Head of caudate nucleus (tissue), 42 donors: ENCODE results near the gene ELK3.

Experiments
- DNase-seq, 42 donors: peaks; one replicate each; pipeline versions ENCODE4 v3.0.0 to v3.0.0-alpha.2; 2020 to 2021; ENCODE audit warnings: mixed read lengths in 7 of 42
- intact Hi-C: fragments of 100-400 bp; cut with DNase I; formaldehyde crosslinking; loops from one replicate; pipeline ENCODE4 v1.15.0; 2022

Gene ELK3

DNA sequence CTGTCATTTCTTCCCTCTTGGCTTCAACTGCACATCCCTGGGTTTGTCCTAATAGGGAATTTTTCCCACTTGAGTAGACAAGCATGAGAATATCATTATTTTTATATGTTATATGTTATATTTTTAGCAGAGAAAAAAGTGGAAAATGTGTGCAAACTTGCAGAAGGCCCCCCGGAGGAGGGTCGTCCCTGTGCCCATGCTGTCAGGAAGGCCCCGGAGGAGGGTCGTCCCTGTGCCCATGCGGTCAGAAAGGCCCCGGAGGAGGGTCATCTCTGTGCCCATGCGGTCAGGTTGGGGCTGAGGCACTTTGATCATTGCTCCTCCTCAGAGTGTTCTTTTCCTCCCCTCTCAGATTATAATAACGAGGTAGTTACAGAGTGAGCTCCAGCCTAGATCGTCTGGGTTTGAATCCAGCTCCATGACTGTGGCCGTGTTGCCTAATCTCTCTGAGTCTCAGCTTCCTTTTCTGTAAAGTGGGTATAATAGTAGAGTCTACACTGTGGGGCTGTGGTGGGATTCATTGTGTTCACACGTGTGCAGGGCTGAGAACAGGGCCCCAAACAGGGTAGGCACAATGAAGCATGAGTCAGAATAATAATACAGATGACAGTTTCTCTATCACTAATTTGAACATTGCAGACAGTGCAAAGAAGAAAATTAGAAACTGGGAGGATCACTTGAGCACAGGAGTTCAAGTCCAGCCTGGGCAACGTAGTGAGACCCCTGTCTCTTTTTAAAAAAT, 33.4 kb downstream of the ELK3 start:
- intact Hi-C loops, result no loop called here
- no peak for DNase-seq

GRCh38 chr12:96228566-96229248, 34.5 kb downstream of the ELK3 start:
- intact Hi-C loops, result no loop called here
- no peak for DNase-seq

DNA sequence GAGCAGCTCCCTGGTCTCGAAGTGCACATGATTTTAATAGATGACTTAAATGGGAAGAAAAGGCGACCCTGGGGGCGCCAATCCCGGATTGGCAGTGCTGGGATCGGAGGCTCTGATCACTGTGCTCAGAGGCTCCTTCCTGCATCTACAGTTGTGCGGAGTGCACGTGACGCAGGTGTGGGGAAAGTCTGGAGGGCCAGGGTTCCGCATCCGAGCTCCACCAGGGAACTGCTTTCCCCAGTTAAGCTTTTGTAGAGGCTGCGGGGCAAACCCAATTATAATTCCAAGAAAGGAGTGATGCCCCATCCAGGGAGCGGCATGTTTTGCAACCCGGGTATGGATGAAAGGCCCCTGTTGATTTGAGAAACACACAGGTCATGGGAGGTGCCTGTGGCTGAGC, 36.5 kb downstream of the ELK3 start:
- no peak for DNase-seq
- intact Hi-C loops, result no loop called here

DNA sequence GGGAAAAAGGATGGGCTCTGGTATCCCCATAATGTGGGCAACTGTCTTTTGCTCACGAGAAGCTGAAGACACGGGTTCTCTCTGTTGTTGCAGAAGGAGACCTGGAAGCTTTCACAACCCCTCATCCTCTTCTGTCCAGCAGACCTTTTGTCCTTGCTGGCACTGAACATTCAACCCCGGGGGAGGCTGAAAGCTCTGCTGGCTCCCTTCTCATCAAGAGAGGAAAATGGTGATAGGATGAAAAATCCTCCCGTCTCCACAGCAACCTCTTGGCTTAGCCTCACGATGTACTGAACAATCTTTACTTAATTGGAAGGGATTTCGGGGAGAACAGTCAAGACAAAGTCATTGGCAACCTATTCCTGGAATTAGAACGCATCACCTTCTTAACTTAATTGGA, 39.0 kb downstream of the ELK3 start:
- DNase-seq, result peak in 8 of 42 donors; percentile 41 to 77 (median 50)
- intact Hi-C loops, result no loop called here

- intact Hi-C loops, result loop anchor here (2.0 kb wide), 1 partner anchor 167 kb away; the partner anchor contains the start of gene CDK17
- peak; percentile 74 to 96 (median 90) for DNase-seq
These were observed 39.8 kb downstream of the ELK3 start for GRCh38 chr12:96233939-96234461.

- intact Hi-C loops, result loop anchor here (2.0 kb wide), 1 partner anchor 166 kb away; the partner anchor contains the start of gene CDK17
- DNase-seq, result no peak
These were observed 40.7 kb downstream of the ELK3 start for GRCh38 chr12:96234591-96235483.

DNA sequence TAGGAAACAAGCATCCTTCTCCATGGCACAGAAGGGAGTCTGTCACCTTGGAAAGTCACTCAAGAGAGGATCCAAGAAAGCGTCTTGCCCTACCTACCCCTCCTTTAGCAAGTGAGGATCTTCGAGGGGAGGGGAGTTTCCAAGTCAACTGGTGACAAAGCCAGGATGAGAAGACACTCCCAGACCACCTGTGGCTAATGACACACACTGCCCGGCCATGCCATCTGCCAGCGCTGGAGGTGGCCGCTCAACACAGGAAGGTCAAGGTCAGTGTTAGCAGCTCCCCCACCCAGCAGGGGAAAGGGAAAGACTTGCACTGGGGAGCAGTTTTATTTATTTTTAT, 41.3 kb downstream of the ELK3 start:
- intact Hi-C loops, result loop anchor here (2.0 kb wide), 1 partner anchor 165 kb away; the partner anchor contains the start of gene CDK17
- no peak for DNase-seq

DNA sequence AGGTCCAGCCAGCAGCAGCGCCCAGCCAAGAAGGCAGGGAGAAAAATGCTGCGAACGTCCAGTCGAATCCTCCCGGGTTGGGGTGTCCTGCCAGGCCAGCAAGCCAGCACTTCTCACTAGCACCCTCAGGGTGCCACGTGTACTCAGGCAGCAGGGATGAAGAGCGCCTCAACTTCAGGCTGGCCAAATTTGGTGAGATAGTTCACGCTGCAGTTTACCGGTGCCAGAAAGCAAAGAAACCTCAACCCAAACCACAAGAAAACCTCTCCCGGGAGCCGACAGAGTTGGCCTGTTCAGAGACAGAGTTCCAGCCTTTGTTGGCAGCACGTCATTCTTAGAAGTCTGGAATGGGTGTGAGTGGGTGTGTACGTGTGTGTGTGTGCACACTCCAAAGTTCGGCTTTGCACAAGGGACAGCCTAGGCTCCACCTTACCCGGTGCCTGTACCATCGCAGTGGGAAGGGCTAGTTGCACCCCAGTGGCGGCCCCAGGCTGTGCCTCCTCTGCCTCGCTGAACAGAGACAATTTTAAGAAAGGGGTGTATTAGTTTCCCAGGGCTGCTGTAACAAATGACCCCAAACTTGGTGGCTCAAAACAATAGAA, 42.1 kb downstream of the ELK3 start:
- no peak for DNase-seq
- intact Hi-C loops, result no loop called here

DNA sequence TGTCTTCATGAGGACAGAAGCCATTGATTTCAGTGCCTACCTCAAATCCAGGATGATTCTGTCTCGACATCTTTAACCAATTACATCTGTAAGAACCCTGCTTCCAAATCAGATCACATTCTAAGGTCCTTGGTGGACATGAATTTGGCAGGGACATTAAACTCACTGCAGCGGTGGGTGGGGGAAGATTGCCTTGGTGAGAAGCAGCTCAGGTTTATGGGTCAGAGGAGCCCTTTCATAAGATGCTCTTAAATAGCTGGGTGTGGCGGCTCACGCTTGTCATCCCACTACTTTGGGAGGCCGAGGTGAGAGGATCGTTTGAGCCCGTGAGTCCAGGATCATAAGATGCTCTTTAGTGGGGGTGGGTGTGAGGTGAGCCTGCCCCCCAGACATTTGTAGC, 42.9 kb downstream of the ELK3 start:
- no peak for DNase-seq
- intact Hi-C loops, result no loop called here

DNA sequence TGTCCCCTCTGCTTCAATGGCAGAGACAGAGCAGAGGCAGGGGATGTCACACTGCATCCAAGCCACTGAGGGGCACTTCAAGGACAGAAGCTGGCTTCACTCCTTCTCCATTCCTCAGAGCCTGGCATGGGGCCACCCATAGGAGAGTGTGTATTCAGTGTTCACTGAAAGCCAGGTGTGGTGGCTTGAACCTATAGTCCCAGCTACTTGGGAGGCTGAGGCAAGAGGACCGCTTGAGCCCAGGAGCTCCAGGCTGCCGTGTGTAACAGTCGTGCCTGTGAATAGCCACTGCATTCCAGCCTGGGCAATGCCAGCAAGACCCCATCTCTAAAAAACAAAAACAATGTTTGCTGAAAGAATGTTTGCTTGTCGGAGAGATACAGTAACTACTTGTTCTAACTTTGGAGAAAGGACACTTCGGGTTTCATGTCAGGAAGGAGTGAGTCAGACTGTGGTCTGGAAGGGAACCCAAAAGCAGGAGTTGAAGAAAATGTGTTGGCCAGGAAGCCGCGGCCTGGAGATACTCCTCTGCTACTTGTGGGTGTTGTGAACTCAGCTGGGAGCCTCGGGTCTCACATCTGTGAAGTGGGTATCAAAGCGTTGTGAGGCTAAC, 43.4 kb downstream of the ELK3 start:
- DNase-seq, result peak in 2 of 42 donors; percentile 42 to 74
- intact Hi-C loops, result no loop called here

GRCh38 chr12:96238336-96239047, 44.3 kb downstream of the ELK3 start:
- intact Hi-C loops, result no loop called here
- DNase-seq, result peak in 1 of 42 donors; percentile 20

DNA sequence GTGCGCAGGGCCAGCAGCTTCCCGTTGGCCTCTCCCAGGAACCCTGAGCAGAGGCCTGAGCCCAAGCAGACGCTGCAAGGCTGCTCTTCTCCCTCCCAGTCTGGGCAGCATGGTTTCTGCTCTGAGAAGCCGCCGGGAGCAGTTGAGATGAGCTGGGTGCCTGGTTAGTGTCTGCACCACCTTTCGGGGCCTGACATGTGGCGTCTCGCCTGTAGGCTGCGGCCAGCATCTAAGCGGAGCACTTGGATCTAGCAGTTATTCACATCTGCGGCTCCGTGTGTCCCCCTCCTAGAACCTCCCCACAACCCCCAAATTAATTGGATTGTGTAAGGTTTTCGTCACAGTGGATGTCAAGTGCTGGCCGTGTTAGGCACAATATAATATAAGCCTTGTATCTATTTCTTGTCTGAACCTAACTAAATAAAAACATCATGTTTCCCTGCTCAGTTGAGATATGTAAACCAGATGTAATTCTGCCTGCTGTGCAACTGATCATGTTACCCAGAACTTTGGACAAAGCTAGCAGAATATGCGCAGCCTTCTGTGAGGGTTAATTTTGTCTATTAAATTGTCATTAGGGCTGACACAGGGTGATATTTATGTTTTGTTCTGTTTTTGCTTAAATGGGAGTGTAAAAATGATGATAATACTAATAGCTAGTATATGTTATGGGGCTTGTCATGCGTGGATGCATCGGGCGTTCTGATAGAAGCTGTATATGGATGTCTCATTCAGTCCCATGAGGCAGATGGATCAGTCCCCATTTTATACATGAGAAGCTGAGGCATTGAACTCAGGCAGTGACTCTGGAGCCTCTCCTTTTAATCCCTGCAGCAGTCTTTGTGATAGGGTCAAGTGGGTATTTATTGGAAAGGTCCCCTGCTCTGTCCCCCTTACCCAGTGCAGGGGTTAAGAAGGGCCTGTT, 45.8 kb downstream of the ELK3 start:
- intact Hi-C loops, result no loop called here

DNA sequence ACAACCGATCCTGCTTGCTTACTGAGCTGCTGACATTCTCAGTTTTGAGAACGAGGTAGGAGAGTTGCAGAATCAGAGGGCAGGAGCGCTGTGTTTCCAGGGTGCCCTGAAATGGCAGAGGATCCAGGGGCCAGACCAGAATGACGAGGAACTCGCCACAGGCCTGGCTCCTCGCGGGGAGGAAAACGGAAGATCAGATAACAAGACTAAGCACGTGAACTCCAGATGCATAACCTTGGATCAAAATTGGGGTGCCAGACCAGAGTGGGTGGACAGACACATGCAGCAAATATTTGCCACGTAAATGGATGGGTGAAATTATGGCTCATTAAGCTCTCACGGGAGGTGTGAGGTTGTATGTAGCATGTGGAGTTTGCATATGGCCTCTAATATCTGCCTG, 46.5 kb downstream of the ELK3 start:
- intact Hi-C loops, result no loop called here
- no peak for DNase-seq

More for the DNA sequence above, 45.8 kb downstream of the ELK3 start:
- no peak for DNase-seq

DNA sequence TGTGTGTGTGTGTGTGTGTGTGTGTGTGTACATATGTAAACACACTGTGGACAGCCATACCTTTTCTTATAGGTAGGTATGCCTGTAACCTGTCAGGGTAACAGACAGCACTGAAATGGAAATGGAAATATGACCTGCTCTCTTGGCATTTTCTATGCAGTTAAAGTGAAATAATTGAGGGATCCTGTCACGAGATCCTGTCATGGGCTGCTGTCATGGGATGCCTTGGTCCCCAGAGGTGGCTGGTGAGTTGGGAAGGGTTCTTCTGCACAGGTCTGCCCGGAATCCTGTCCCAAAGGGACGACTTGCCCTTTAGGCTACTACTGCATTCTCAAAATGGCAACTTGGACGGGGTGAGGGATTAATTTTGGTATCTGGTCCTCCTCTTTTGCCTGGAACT, 47.3 kb downstream of the ELK3 start:
- no peak for DNase-seq
- intact Hi-C loops, result no loop called here

DNA sequence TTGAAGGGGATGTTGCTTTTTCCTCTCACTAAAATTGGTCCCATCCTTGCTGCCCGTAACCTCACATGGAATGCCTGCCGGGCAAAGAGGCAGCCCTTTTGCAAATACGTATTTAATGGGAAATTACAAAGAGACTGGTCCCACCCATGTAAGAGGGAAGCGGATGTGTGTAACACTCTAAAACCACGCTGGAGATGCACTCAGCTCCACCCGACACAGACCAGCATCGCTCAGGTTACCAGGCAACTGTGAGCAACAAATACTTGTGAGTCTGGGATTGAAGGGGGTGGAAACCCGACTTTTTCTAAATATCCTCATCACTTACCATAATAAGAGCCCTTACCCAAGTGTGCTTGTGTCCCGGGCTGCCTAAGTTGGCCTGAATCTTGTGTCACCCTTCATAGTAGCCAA, 47.7 kb downstream of the ELK3 start:
- intact Hi-C loops, result no loop called here
- DNase-seq, result peak in 10 of 42 donors; percentile 38 to 76 (median 55)

- intact Hi-C loops, result no loop called here
- DNase-seq, result peak in 2 of 42 donors; percentile 9 to 21
These were observed 48.4 kb downstream of the ELK3 start for GRCh38 chr12:96242597-96242996.

DNA sequence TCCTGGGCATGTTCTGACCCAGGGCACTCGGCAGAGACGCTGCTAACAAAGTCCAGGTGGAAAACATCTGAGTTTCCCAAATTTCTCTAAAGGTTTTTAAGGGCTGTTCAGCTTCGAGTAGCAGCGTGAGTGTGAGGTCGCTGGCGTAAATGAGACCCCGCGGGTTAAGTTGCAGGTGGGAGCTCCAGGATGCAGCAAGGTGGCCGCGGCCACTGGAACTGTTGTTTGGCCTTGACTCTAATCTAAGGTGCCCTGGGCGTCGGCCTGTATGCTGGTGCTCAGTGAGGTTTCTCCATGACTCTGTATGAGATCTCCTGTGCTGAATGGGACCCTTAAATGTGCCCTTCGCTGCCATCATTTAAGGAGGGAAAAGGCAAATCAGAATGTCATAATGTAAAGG, 50.7 kb downstream of the ELK3 start:
- intact Hi-C loops, result no loop called here
- DNase-seq, result peak in 1 of 42 donors; percentile 4
